GM10266 (cell line): ENCODE data around the gene FAM25G.

Experiments
- DNase-seq: peaks from one replicate; pipeline ENCODE4 v3.0.0; 2012; ENCODE audit errors: extremely low spot score
- TF ChIP-seq, protein P1 (sequence below): IDR thresholded peaks from 2 replicates; pipeline ENCODE4 v1.5.1; 2012; ENCODE audit warnings: mild to moderate bottlenecking, low read depth; ENCODE audit not compliant: control insufficient read depth, insufficient read depth; ENCODE audit errors: missing control alignments

The FAM25G gene

GRCh38 chr10:47450442-47450841 is 41.1 kb downstream of the FAM25G start:
- no peak for DNase-seq
- TF ChIP-seq, protein P1, sequence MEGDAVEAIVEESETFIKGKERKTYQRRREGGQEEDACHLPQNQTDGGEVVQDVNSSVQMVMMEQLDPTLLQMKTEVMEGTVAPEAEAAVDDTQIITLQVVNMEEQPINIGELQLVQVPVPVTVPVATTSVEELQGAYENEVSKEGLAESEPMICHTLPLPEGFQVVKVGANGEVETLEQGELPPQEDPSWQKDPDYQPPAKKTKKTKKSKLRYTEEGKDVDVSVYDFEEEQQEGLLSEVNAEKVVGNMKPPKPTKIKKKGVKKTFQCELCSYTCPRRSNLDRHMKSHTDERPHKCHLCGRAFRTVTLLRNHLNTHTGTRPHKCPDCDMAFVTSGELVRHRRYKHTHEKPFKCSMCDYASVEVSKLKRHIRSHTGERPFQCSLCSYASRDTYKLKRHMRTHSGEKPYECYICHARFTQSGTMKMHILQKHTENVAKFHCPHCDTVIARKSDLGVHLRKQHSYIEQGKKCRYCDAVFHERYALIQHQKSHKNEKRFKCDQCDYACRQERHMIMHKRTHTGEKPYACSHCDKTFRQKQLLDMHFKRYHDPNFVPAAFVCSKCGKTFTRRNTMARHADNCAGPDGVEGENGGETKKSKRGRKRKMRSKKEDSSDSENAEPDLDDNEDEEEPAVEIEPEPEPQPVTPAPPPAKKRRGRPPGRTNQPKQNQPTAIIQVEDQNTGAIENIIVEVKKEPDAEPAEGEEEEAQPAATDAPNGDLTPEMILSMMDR: no peak

DNA sequence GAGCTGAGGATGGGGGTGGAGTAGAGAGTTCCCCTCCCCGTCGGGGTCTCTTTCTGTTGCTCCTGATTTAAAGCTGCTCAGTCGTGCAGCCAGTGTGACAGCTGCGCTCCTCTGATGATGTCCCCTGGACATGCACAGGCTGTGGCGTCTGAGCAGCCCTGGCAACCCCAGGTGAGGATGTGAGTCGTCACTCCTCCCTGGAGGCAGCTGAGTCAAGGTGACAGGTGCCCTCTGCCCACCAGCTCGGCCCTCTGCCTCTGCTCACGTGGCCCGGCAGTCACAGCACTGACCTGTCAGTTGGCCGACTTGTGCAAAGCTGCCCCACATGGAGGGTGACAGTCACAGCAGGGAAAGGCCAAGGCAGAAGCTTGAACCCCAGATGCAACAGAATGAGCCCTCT is 41.5 kb downstream of the FAM25G start:
- TF ChIP-seq, protein P1: no peak
- DNase-seq: no peak

GRCh38 chr10:47449102-47449978 is 42.2 kb downstream of the FAM25G start:
- TF ChIP-seq, protein P1: no peak

GRCh38 chr10:47447705-47448104 is 43.8 kb downstream of the FAM25G start:
- no peak for DNase-seq
- TF ChIP-seq, protein P1: no peak

More at GRCh38 chr10:47449102-47449978, 42.2 kb downstream of the FAM25G start:
- no peak for DNase-seq

DNA sequence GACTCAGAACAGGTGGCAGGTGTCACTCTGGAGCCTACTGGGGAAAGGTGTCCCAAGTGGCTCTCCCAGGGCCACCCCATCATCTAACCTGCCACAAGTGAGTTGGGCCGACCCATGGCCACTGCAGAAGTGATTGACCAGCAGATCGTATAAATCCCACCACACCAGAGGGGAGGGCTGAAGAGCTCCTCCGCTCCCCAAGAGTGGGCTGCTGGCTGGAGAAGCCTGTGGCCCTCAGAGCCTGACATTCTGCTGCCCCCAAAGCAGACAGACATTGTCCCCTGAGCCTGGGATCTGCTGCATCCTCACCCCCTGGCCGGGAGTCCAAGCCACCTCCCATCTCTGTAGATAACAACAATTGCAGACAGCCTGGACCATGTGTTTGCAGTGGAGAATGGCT is 44.3 kb downstream of the FAM25G start:
- DNase-seq: no peak
- TF ChIP-seq, protein P1: no peak

GRCh38 chr10:47445720-47446119 is 45.8 kb downstream of the FAM25G start:
- DNase-seq: no peak
- TF ChIP-seq, protein P1: no peak

DNA sequence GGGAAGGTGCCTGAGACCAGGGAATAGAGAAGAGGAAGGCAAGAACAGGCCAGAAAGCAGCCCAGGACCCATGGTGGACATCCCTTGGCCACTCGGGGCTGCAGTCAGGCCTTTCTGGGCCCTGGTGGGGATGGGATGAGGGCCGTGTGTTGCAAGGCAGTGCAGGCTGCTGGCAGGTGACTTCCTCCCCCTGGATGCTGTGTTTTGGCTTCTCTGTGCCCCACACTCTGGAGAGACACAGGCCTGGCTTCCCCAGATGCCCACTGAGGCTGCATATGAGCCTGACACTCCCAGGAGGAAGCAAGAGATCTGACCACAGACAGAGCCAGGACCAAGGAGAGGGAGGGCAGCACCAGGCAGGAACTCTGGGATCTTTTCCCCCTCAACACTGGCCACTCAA is 47.5 kb downstream of the FAM25G start:
- TF ChIP-seq, protein P1: no peak

More for the DNA sequence above, 47.5 kb downstream of the FAM25G start:
- DNase-seq: no peak
